Sigmoid colon (tissue), 3 donors: ENCODE measurements around the gene OLFM1.

Experiments used
- CTCF ChIP-seq, 4 experiments: fragments of 450-650 bp in 3 of 4; fragments of 200-600 bp in 1 of 4; IDR thresholded peaks; one replicate each; pipeline ENCODE4 v1.5.1; 2016 to 2019; ENCODE audit warnings: antibody characterized with exemption in 4 of 4, mild to moderate bottlenecking in 3 of 4, moderate library complexity in 2 of 4
- POLR2A ChIP-seq, 2 donors: fragments of 450-650 bp; IDR thresholded peaks; one replicate each; pipeline ENCODE4 v1.6.1; 2016; ENCODE audit warnings: antibody characterized with exemption in 2 of 2, mild to moderate bottlenecking in 2 of 2, moderate library complexity in 2 of 2

GRCh38 chr9:135077497-135078200, 9.8 kb upstream of the OLFM1 start:
- TF ChIP-seq POLR2A (IDR thresholded peaks at IDR 0.05) (no peak), CTCF (IDR thresholded peaks at IDR 0.05) (no peak)
